ENCODE measurements around the gene CHMP5. TPM values are rescaled to one million over a fixed set of nuclear protein-coding genes. Genes with fewer than 3 reads are reported as not detected.

CHMP5 gene
- polyA plus RNA-seq, 1 of the 3 experiments (the other 2 are of a cell fraction), result 88.3 TPM

GRCh38 chr9:33264003-33264472 is 811 bp upstream of the CHMP5 start:
- H3K4me2 ChIP-seq, result peak overlapping the region; percentile 78
- no peaks in the 10 kb centered on the region for H3F3A ChIP-seq (replicated peaks; ENCODE audit: insufficient read depth)
- peak overlapping the region; percentile 58 to 79; a peak in 3 of 4 replicates for H3K27ac ChIP-seq (ENCODE audit: low read depth in 2 of 2, low read length in 1 of 2)
- H4K20me1 ChIP-seq (ENCODE audit: insufficient read depth), result no peaks in the 10 kb centered on the region
- CTCF ChIA-PET, result interaction anchor here (1.0 to 2.3 kb wide), 5 partner anchors 9 to 26 kb away, joined by 3 to 10 read pairs (median 4); no protein-coding TSS in a partner anchor
- POLR2A ChIA-PET, result interaction anchor here (0.7 to 2.0 kb wide), 4 partner anchors 15 to 185 kb away, joined by 3 to 10 read pairs (median 3); partner anchors contain the start of genes NFX1 and SPINK4
- under 1% methylated on average over 22 of the region's 37 CpGs for WGBS (ENCODE audit: low lambda C conversion rate)
- H2AFZ ChIP-seq (ENCODE audit: low read depth), result peak overlapping the region; percentile 85
- peaks cover 54 to 56% of the 10 kb centered on the region in 2 experiments for H3K36me3 ChIP-seq (replicated peaks in 1 of 2; ENCODE audit: control insufficient read depth in 1 of 2, insufficient read depth in 2 of 2, low read length in 1 of 2)
- peak; percentile 82 for TF ChIP-seq USF1 (IDR thresholded peaks at IDR 0.05; ENCODE audit: borderline replicate concordance, low read depth)
- TF ChIP-seq FOXJ3 (CRISPR knock-in tag; IDR thresholded peaks at IDR 0.05), result no peak
- TF ChIP-seq MXI1 (IDR thresholded peaks at IDR 0.05; ENCODE audit: low read depth, low read length), result peak; percentile 91
- TF ChIP-seq YY1 (IDR thresholded peaks at IDR 0.05; ENCODE audit: low read depth), result peak; percentile 58; the same call in 1 of the 2 replicates
- H3K79me2 ChIP-seq (ENCODE audit: insufficient read depth), result peaks cover 65% of the 10 kb centered on the region
- DNase-seq, result peak; percentile 61
- no peaks in the 10 kb centered on the region for H3K9me3 ChIP-seq
- peak overlapping the region; percentile 87 for H3K9ac ChIP-seq
- H3K27me3 ChIP-seq (ENCODE audit: insufficient read depth), result no peaks in the 10 kb centered on the region
- H3K9me2 ChIP-seq, result no peaks in the 10 kb centered on the region
- H3K4me3 ChIP-seq (ENCODE audit: low read depth in 2 of 2, low read length in 1 of 2), result peak overlapping the region; percentile 56 to 76
- H3K4me1 ChIP-seq (ENCODE audit: control insufficient read depth in 1 of 2, insufficient read depth in 2 of 2, low read depth in 1 of 2, low read length in 1 of 2), result peaks cover 8 to 15% of the 10 kb centered on the region in 2 experiments; a peak in 3 of 4 replicates

GRCh38 chr9:33265211-33265865 is 489 bp downstream of the CHMP5 start:
- Histone ChIP-seq H3K27me3 (ENCODE audit: insufficient read depth) (no peaks in the 10 kb centered on the region), H3K27ac (ENCODE audit: low read depth in 2 of 2, low read length in 1 of 2) (peak overlapping the region; percentile 56 to 58; a peak in 2 of 4 replicates), H3K9ac (peak overlapping the region; percentile 94), H3K9me3 (no peaks in the 10 kb centered on the region), H3F3A (replicated peaks; ENCODE audit: insufficient read depth) (peaks cover 1% of the 10 kb centered on the region), H3K79me2 (ENCODE audit: insufficient read depth) (peaks cover 68% of the 10 kb centered on the region), H3K4me3 (ENCODE audit: low read depth in 2 of 2, low read length in 1 of 2) (peak overlapping the region; percentile 56 to 97), H3K36me3 (replicated peaks in 1 of 2; ENCODE audit: control insufficient read depth in 1 of 2, insufficient read depth in 2 of 2, low read length in 1 of 2) (peaks cover 49 to 50% of the 10 kb centered on the region in 2 experiments), H3K9me2 (no peaks in the 10 kb centered on the region), H3K4me2 (peak overlapping the region; percentile 97), H4K20me1 (ENCODE audit: insufficient read depth) (no peaks in the 10 kb centered on the region), H3K4me1 (ENCODE audit: control insufficient read depth in 1 of 2, insufficient read depth in 2 of 2, low read depth in 1 of 2, low read length in 1 of 2) (peaks cover 8 to 15% of the 10 kb centered on the region in 2 experiments; a peak in 3 of 4 replicates), H2AFZ (ENCODE audit: low read depth) (0 out of 2 replicates have a peak overlapping the region, but pooled peaks have one; percentile 2)
- DNase-seq, result no peak
- ChIA-PET CTCF (interaction anchor here (1.0 to 1.7 kb wide), 5 partner anchors 13 to 39 kb away, joined by 3 to 5 read pairs (median 3); no protein-coding TSS in a partner anchor), POLR2A (no interaction called here)
- WGBS (ENCODE audit: low lambda C conversion rate), result 8% methylated on average over 13 of the region's 13 CpGs
- TF ChIP-seq REST (IDR thresholded peaks at IDR 0.05; ENCODE audit: low read depth, low read length) (no peak), CHD2 (IDR thresholded peaks at IDR 0.05; ENCODE audit: low read length, partially characterized antibody) (no peak), EP300 (IDR thresholded peaks at IDR 0.05; ENCODE audit: borderline replicate concordance in 1 of 2, low read depth in 1 of 2, low read length in 1 of 2) (no peak), MEF2A (IDR thresholded peaks at IDR 0.05; ENCODE audit: borderline replicate concordance, low read depth) (no peak), RAD21 (IDR thresholded peaks at IDR 0.05; ENCODE audit: low read length) (no peak), MXI1 (IDR thresholded peaks at IDR 0.05; ENCODE audit: low read depth, low read length) (no peak), USF2 (IDR thresholded peaks at IDR 0.05; ENCODE audit: borderline replicate concordance, low read depth, low read length) (no peak), POLR2AphosphoS5 (IDR thresholded peaks at IDR 0.05; ENCODE audit: low read depth, low read length) (no peak), FOSL2 (IDR thresholded peaks at IDR 0.05; ENCODE audit: borderline replicate concordance, low read depth) (no peak), GABPA (IDR thresholded peaks at IDR 0.05; ENCODE audit: low read depth) (no peak), RFX5 (IDR thresholded peaks at IDR 0.05; ENCODE audit: low read length) (no peak), NFIC (IDR thresholded peaks at IDR 0.05; ENCODE audit: borderline replicate concordance) (no peak), MAX (IDR thresholded peaks at IDR 0.05; ENCODE audit: low read depth) (no peak), USF1 (IDR thresholded peaks at IDR 0.05; ENCODE audit: borderline replicate concordance, low read depth) (no peak), RCOR1 (IDR thresholded peaks at IDR 0.05; ENCODE audit: low read length) (no peak), EZH2phosphoT487 (IDR thresholded peaks at IDR 0.05; ENCODE audit: borderline replicate concordance, low read depth) (no peak)

All from SK-N-SH (cell line).